ENCODE data around the gene IFNAR2. TPM values are rescaled to one million over a fixed set of nuclear protein-coding genes. Genes with fewer than 3 reads are reported as not detected.

Gene IFNAR2
- total RNA-seq = 34.8 and 36.8 TPM in 2 replicates

GRCh38 chr21:33229784-33230544 is at the start of gene IFNAR2:
Gene IFNAR2, plus strand, starts transcription at chr21:33229938. Its CDS starts 11,985 bp downstream, at chr21:33241923.
- Mint-ChIP-seq H3K27me3 (ENCODE audit: low read depth) (no peaks in the 10 kb centered on the region), H3K4me1 (ENCODE audit: low read depth) (peaks cover 44% of the 10 kb centered on the region), H3K4me3 (ENCODE audit: low read depth) (peak within 1 kb of the TSS; percentile 86), H3K27ac (peak within 1 kb of the TSS; percentile 74), H3K36me3 (ENCODE audit: low read depth) (peaks cover 25% of the 10 kb centered on the region), H3K9me3 (no peaks in the 10 kb centered on the region)
- DNase-seq (ENCODE audit: low spot score) = peak; percentile 71
- intact Hi-C loops (cut with micrococcal nuclease) = loop anchor here (2.0 to 5.0 kb wide), 2 partner anchors 25 to 312 kb away; partner anchors contain the start of genes GART and SON

GRCh38 chr21:33185852-33186251 is 43.9 kb upstream of the IFNAR2 start:
- intact Hi-C loops (cut with micrococcal nuclease) = no loop called here
- Mint-ChIP-seq H3K27me3 (ENCODE audit: low read depth) (peaks cover 13% of the 10 kb centered on the region), H3K36me3 (ENCODE audit: low read depth) (peaks cover 3% of the 10 kb centered on the region), H3K4me3 (ENCODE audit: low read depth) (no peak overlapping the region), H3K4me1 (ENCODE audit: low read depth) (peaks cover 27% of the 10 kb centered on the region), H3K9me3 (peaks cover 4% of the 10 kb centered on the region), H3K27ac (peak overlapping the region; percentile 25)
- DNase-seq (ENCODE audit: low spot score) = no peak

GRCh38 chr21:33187276-33187675 is 42.5 kb upstream of the IFNAR2 start:
- peaks cover 19% of the 10 kb centered on the region for H3K27me3 Mint-ChIP-seq (ENCODE audit: low read depth)
- H3K4me3 Mint-ChIP-seq (ENCODE audit: low read depth) = no peak overlapping the region
- H3K9me3 Mint-ChIP-seq = peaks cover 9% of the 10 kb centered on the region
- intact Hi-C loops (cut with micrococcal nuclease) = no loop called here
- no peak for DNase-seq (ENCODE audit: low spot score)
- H3K27ac Mint-ChIP-seq = no peak overlapping the region
- peaks cover 27% of the 10 kb centered on the region for H3K4me1 Mint-ChIP-seq (ENCODE audit: low read depth)
- peaks cover 3% of the 10 kb centered on the region for H3K36me3 Mint-ChIP-seq (ENCODE audit: low read depth)

DNA sequence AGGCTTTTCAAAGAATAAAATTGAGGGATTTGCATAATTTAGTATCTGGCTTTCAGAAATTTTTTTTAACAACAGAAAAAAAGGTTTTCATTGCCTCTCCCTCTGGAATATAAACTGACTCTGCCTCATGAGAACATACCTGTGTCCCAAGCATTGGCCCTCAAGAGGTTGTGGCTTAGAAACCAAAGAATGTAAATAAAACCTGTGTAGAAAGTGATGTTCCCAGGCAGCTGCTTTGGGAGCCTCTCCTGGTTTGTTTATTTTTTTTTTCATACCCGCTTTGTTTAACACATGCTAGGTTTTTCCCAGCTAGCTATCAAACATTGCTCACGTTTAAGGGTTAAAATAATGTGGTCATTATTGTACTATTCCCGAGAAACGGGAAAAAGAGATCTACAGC is 40.5 kb upstream of the IFNAR2 start:
- no peak overlapping the region for H3K27ac Mint-ChIP-seq
- intact Hi-C loops (cut with micrococcal nuclease) = no loop called here
- H3K27me3 Mint-ChIP-seq (ENCODE audit: low read depth) = peaks cover 19% of the 10 kb centered on the region
- H3K4me3 Mint-ChIP-seq (ENCODE audit: low read depth) = no peak overlapping the region
- H3K36me3 Mint-ChIP-seq (ENCODE audit: low read depth) = peaks cover 3% of the 10 kb centered on the region
- no peak for DNase-seq (ENCODE audit: low spot score)
- H3K9me3 Mint-ChIP-seq = peaks cover 9% of the 10 kb centered on the region
- peaks cover 22% of the 10 kb centered on the region for H3K4me1 Mint-ChIP-seq (ENCODE audit: low read depth)

GRCh38 chr21:33189824-33190223 is 39.9 kb upstream of the IFNAR2 start:
- intact Hi-C loops (cut with micrococcal nuclease) = no loop called here
- Mint-ChIP-seq H3K36me3 (ENCODE audit: low read depth) (peaks cover 3% of the 10 kb centered on the region), H3K27me3 (ENCODE audit: low read depth) (peaks cover 19% of the 10 kb centered on the region), H3K9me3 (peaks cover 9% of the 10 kb centered on the region), H3K4me3 (ENCODE audit: low read depth) (no peak overlapping the region), H3K4me1 (ENCODE audit: low read depth) (peaks cover 21% of the 10 kb centered on the region), H3K27ac (no peak overlapping the region)
- no peak for DNase-seq (ENCODE audit: low spot score)

GRCh38 chr21:33196941-33197374 is 32.8 kb upstream of the IFNAR2 start:
- peaks cover 6% of the 10 kb centered on the region for H3K27me3 Mint-ChIP-seq (ENCODE audit: low read depth)
- no peaks in the 10 kb centered on the region for H3K9me3 Mint-ChIP-seq
- intact Hi-C loops (cut with micrococcal nuclease) = loop anchor here (5.0 kb wide), 1 partner anchor 365 kb away; no protein-coding TSS in a partner anchor
- DNase-seq (ENCODE audit: low spot score) = peak; percentile 39
- peaks cover 17% of the 10 kb centered on the region for H3K4me1 Mint-ChIP-seq (ENCODE audit: low read depth)
- H3K27ac Mint-ChIP-seq = no peak overlapping the region
- H3K36me3 Mint-ChIP-seq (ENCODE audit: low read depth) = no peaks in the 10 kb centered on the region
- no peak overlapping the region for H3K4me3 Mint-ChIP-seq (ENCODE audit: low read depth)

- H3K36me3 Mint-ChIP-seq (ENCODE audit: low read depth) = no peaks in the 10 kb centered on the region
- H3K4me3 Mint-ChIP-seq (ENCODE audit: low read depth) = no peak overlapping the region
- no peak for DNase-seq (ENCODE audit: low spot score)
- peaks cover 17% of the 10 kb centered on the region for H3K4me1 Mint-ChIP-seq (ENCODE audit: low read depth)
- intact Hi-C loops (cut with micrococcal nuclease) = loop anchor here (5.0 kb wide), 1 partner anchor 365 kb away; no protein-coding TSS in a partner anchor
- H3K27me3 Mint-ChIP-seq (ENCODE audit: low read depth) = peaks cover 6% of the 10 kb centered on the region
- H3K27ac Mint-ChIP-seq = no peak overlapping the region
- H3K9me3 Mint-ChIP-seq = no peaks in the 10 kb centered on the region
Measured at GRCh38 chr21:33197496-33197895, 32.2 kb upstream of the IFNAR2 start.

DNA sequence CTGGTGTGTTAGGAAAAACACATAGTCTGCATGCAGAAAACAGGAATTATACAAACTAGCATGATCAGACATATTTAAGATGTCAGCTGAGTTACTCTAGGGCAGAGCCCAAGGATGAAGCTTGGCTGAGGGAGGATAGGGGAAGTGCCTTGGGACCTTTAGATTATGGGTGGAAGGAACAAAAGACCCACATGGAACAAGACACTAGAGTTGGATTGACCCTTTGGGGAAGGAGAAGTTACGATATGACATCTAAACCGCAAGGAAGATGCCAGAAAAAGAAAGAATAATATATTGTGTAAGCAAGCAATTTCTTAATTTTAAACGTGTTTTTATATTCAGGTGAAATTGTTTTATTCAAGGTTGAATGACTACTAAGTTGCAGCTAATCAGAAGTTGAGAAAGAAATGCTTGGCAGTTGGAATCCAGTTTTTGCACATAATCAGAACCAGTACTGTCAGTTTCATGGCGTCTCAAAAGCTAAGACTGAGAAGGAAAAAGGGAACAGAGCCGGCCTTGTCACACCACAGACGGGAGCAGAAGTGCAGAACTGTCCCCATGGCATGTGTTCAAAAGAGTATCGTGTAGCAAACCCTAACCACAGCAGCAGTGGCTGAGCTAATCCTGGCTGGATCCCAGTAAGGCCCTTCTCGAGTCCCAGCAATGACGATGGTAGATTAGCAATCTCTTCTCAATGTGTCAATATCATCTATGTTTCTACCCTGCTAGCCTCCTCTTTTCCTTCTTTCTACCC is 31.2 kb upstream of the IFNAR2 start:
- Mint-ChIP-seq H3K27ac (no peak overlapping the region), H3K27me3 (ENCODE audit: low read depth) (peaks cover 6% of the 10 kb centered on the region), H3K36me3 (ENCODE audit: low read depth) (no peaks in the 10 kb centered on the region), H3K4me1 (ENCODE audit: low read depth) (peaks cover 23% of the 10 kb centered on the region), H3K4me3 (ENCODE audit: low read depth) (no peak overlapping the region), H3K9me3 (no peaks in the 10 kb centered on the region)
- intact Hi-C loops (cut with micrococcal nuclease) = loop anchor here (1.0 to 5.0 kb wide), 4 partner anchors 176 to 366 kb away; no protein-coding TSS in a partner anchor
- no peak for DNase-seq (ENCODE audit: low spot score)

DNA sequence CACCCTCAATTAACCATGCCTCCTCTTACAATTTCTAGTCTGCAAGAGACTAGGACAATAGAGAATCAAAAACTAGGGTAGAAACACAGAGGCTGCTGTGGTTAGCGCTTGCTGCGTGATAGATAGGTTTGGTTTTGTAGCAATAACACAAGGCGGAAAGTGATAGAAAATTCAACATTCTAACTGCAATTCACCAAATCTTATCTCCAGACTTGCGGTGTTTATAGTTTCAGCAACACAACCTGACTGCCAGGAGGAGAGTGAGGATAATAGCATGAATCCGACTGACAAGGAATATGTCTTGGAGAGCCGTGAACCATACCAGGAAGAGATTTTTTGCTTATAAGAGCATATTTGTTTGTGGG is 30.7 kb upstream of the IFNAR2 start:
- no peak for DNase-seq (ENCODE audit: low spot score)
- H3K4me1 Mint-ChIP-seq (ENCODE audit: low read depth) = peaks cover 29% of the 10 kb centered on the region
- no peaks in the 10 kb centered on the region for H3K9me3 Mint-ChIP-seq
- no peaks in the 10 kb centered on the region for H3K36me3 Mint-ChIP-seq (ENCODE audit: low read depth)
- peaks cover 6% of the 10 kb centered on the region for H3K27me3 Mint-ChIP-seq (ENCODE audit: low read depth)
- intact Hi-C loops (cut with micrococcal nuclease) = loop anchor here (1.0 to 5.0 kb wide), 4 partner anchors 176 to 367 kb away; no protein-coding TSS in a partner anchor
- no peak overlapping the region for H3K27ac Mint-ChIP-seq
- H3K4me3 Mint-ChIP-seq (ENCODE audit: low read depth) = no peak overlapping the region

DNA sequence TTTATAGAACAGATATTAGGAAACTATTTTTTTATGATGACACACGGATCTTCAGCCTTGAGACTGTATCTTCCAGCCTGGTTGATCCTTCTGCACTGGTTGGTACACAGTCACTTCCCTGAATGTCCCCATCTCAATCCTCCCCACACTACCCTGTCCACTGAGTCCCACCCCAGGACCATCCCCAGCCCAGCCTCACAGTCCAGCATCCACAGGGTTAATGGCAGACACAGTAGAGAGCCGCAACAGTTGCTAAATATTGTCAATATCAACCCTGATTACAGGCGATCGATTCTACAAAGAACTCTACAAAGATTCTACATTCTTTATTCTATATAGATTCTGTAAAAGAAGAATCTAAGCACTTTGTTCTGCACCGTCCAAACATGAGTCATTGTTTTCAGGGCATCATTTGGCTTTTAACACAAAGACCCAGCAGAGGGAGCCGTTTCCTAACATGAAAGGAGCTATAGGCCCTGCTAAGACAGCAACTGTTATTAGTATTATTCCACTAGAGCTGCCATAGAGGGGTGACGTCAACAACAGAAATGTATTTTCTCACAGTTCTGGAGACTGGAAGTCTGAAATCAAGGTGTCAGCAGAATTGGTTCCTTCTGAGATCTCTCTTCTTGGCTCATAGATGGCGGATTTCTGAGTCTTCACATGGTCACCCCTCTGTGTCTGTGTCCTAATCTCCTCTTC is 30.1 kb upstream of the IFNAR2 start:
- Mint-ChIP-seq H3K9me3 (no peaks in the 10 kb centered on the region), H3K27ac (no peak overlapping the region), H3K4me1 (ENCODE audit: low read depth) (peaks cover 32% of the 10 kb centered on the region), H3K36me3 (ENCODE audit: low read depth) (no peaks in the 10 kb centered on the region), H3K27me3 (ENCODE audit: low read depth) (peaks cover 6% of the 10 kb centered on the region), H3K4me3 (ENCODE audit: low read depth) (no peak overlapping the region)
- intact Hi-C loops (cut with micrococcal nuclease) = loop anchor here (1.0 to 5.0 kb wide), 6 partner anchors 68 to 367 kb away; partner anchors contain the start of gene IL10RB
- DNase-seq (ENCODE audit: low spot score) = peak; percentile 69

GRCh38 chr21:33201956-33202355 is 27.8 kb upstream of the IFNAR2 start:
- Mint-ChIP-seq H3K4me1 (ENCODE audit: low read depth) (peaks cover 41% of the 10 kb centered on the region), H3K9me3 (peaks cover 3% of the 10 kb centered on the region), H3K27ac (no peak overlapping the region), H3K36me3 (ENCODE audit: low read depth) (no peaks in the 10 kb centered on the region), H3K27me3 (ENCODE audit: low read depth) (peaks cover 2% of the 10 kb centered on the region), H3K4me3 (ENCODE audit: low read depth) (no peak overlapping the region)
- no peak for DNase-seq (ENCODE audit: low spot score)
- intact Hi-C loops (cut with micrococcal nuclease) = loop anchor here (5.0 kb wide), 1 partner anchor 65 kb away; the partner anchor contains the start of gene IL10RB

Measured in activated T-helper 2 cell treated with anti-CD3 and anti-CD28 coated beads, Interferon-gamma antibody, Interleukin-2, Interleukin-4, amounts not matched to agents 10 μg/mL and 5 μg/mL and 100 μg/mL, durations not matched to agents 14 hours and 24 hours and 36 hours (primary cell).